CD14-positive monocyte (primary cell): Measurements from ENCODE around the gene UBE3C. TPM values are rescaled to one million over a fixed set of nuclear protein-coding genes. Genes with fewer than 3 reads are reported as not detected.

Source experiments
- DNase-seq, 3 donors: peaks; one replicate each; pipeline ENCODE4 v3.0.0-alpha.2; 2011 to 2022
- H2AFZ ChIP-seq: 2 replicates; pipeline ENCODE4 v1.6.0; 2012; ENCODE audit warnings: mild to moderate bottlenecking, low read depth, low read length, inconsistent platforms; ENCODE audit not compliant: insufficient read depth, poor library complexity, severe bottlenecking
- H3K27ac ChIP-seq, 2 donors: 1 replicate in 1 of 2; 2 replicates in 1 of 2; pipeline ENCODE4 v1.5.1; 2012 to 2013; ENCODE audit warnings: low read length in 2 of 2, control low read depth in 1 of 2, inconsistent platforms in 1 of 2, low read depth in 1 of 2, mild to moderate bottlenecking in 1 of 2
- H3K27me3 ChIP-seq, 2 donors: one replicate each; pipeline versions ENCODE4 v1.6.0 to v1.6.1; 2011 to 2013; ENCODE audit warnings: low read length in 2 of 2; ENCODE audit not compliant: control insufficient read depth in 2 of 2, insufficient read depth in 2 of 2
- H3K36me3 ChIP-seq, 2 donors: replicated peaks in 1 of 2; 1 replicate in 1 of 2; 2 replicates in 1 of 2; pipeline versions ENCODE4 v1.5.1 to v1.6.1; 2012 to 2013; ENCODE audit warnings: low read length in 2 of 2, control low read depth in 1 of 2, inconsistent platforms in 1 of 2, mild to moderate bottlenecking in 1 of 2; ENCODE audit not compliant: insufficient read depth in 2 of 2, control insufficient read depth in 1 of 2
- H3K4me1 ChIP-seq, 2 donors: 1 replicate in 1 of 2; 2 replicates in 1 of 2; pipeline versions ENCODE4 v1.5.1 to v1.6.1; 2012 to 2013; ENCODE audit warnings: low read length in 2 of 2, control low read depth in 1 of 2, inconsistent platforms in 1 of 2, mild to moderate bottlenecking in 1 of 2, moderate library complexity in 1 of 2; ENCODE audit not compliant: insufficient read depth in 2 of 2, control insufficient read depth in 1 of 2
- H3K4me2 ChIP-seq: replicated peaks from 2 replicates; pipeline ENCODE3; 2012; ENCODE audit warnings: low read length, moderate library complexity, mild to moderate bottlenecking; ENCODE audit not compliant: poor library complexity, severe bottlenecking; ENCODE audit errors: extremely low read depth
- H3K4me3 ChIP-seq, 3 experiments: fragments of 200-600 bp in 1 of 3; sonication (generic) in 1 of 3; replicated peaks in 1 of 3; 1 replicate in 2 of 3; 2 replicates in 1 of 3; pipeline ENCODE4 v1.5.1; 2011 to 2013; ENCODE audit warnings: low read length in 3 of 3, mild to moderate bottlenecking in 3 of 3, control low read depth in 2 of 3, low read depth in 2 of 3, inconsistent platforms in 1 of 3, moderate library complexity in 1 of 3
- H3K79me2 ChIP-seq: 2 replicates; pipeline ENCODE4 v1.6.0; 2012; ENCODE audit warnings: mild to moderate bottlenecking, control low read depth, inconsistent platforms, low read length, moderate library complexity; ENCODE audit not compliant: insufficient read depth
- H3K9ac ChIP-seq: 2 replicates; pipeline ENCODE4 v1.6.0; 2017; ENCODE audit warnings: low read length, mild to moderate bottlenecking; ENCODE audit not compliant: insufficient read depth, poor library complexity, severe bottlenecking
- H3K9me3 ChIP-seq, 2 donors: replicated peaks in 1 of 2; 1 replicate in 1 of 2; 2 replicates in 1 of 2; pipeline versions ENCODE4 v1.5.1 to v1.6.1; 2012 to 2013; ENCODE audit warnings: low read length in 2 of 2, control low read depth in 1 of 2; ENCODE audit not compliant: control insufficient read depth in 1 of 2, insufficient read depth in 1 of 2
- H4K20me1 ChIP-seq: 2 replicates; pipeline ENCODE4 v1.6.0; 2012; ENCODE audit warnings: mild to moderate bottlenecking, low read length, control low read depth, moderate library complexity; ENCODE audit not compliant: insufficient read depth
- H3K27ac Mint-ChIP-seq, 7 donors: one replicate each; pipeline ENCODE4 v1.8.0; 2020; ENCODE audit warnings: mild to moderate bottlenecking in 7 of 7, mixed read lengths in 7 of 7, moderate library complexity in 6 of 7, inconsistent platforms in 2 of 7
- H3K27me3 Mint-ChIP-seq, 3 donors: one replicate each; pipeline ENCODE4 v1.8.0; 2021 to 2022; ENCODE audit warnings: low read depth in 3 of 3, mild to moderate bottlenecking in 3 of 3, mixed read lengths in 3 of 3, moderate library complexity in 3 of 3, inconsistent platforms in 1 of 3
- H3K36me3 Mint-ChIP-seq, 2 donors: one replicate each; pipeline ENCODE4 v1.8.0; 2020; ENCODE audit warnings: mixed read lengths in 2 of 2, inconsistent platforms in 1 of 2, mild to moderate bottlenecking in 1 of 2
- H3K4me1 Mint-ChIP-seq: one replicate; pipeline ENCODE4 v1.8.0; 2020; ENCODE audit warnings: mild to moderate bottlenecking, mixed read lengths
- H3K4me3 Mint-ChIP-seq, 2 donors: one replicate each; pipeline ENCODE4 v1.8.0; 2020; ENCODE audit warnings: mild to moderate bottlenecking in 2 of 2, mixed read lengths in 2 of 2, moderate library complexity in 1 of 2
- H3K9me3 Mint-ChIP-seq, 7 donors: one replicate each; pipeline ENCODE4 v1.8.0; 2020 to 2022; ENCODE audit warnings: mixed read lengths in 7 of 7, mild to moderate bottlenecking in 6 of 7, moderate library complexity in 6 of 7, inconsistent platforms in 2 of 7
- CTCF ChIP-seq: fragments of 200-600 bp; IDR thresholded peaks from one replicate; pipeline ENCODE4 v1.8.0; 2022; ENCODE audit warnings: antibody characterized with exemption, mild to moderate bottlenecking
- WGBS: methylation state at CpG from one replicate; pipeline ENCODE4 v1.1.5; 2013; ENCODE audit warnings: missing lambda C conversion rate; ENCODE audit not compliant: insufficient coverage; 5-methylcytosine and 5-hydroxymethylcytosine counted together
- intact Hi-C, 2 donors: fragments of 100-400 bp; cut with micrococcal nuclease; formaldehyde crosslinking; loops; one replicate each; pipeline versions ENCODE4 v1.15.0 to v1.15.1; 2023
- polyA plus RNA-seq, 3 donors: library from polyadenylated mRNA; depleted of rRNA in 1 of 3; unstranded in 2 of 3; stranded (reverse) in 1 of 3; fragments of 300-500 nt in 2 of 3; fragments of >200 nt in 1 of 3; fragmentation: Illumina TruSeq in 2 of 3; gene quantifications; 1 replicate in 2 of 3; 2 replicates in 1 of 3; pipeline ENCODE4 v1.2.3, GENCODE V29; 2012 to 2021

UBE3C gene
- polyA plus RNA-seq, 3 donors, result 19.5 to 34.5 (median 24.3) TPM

GRCh38 chr7:157271991-157272324, 133.2 kb downstream of the UBE3C start:
- Mint-ChIP-seq H3K27me3 (peaks cover 0 to 2% (median 1%) of the 10 kb centered on the region in 3 donors), H3K9me3 (no peaks in the 10 kb centered on the region), H3K4me3 (no peak overlapping the region), H3K27ac (peak overlapping the region in 4 of 7 donors; percentile 15 to 64 (median 24)), H3K4me1 (peaks cover 36% of the 10 kb centered on the region), H3K36me3 (peaks cover 39 to 44% of the 10 kb centered on the region in 2 donors)
- no peak for TF ChIP-seq CTCF
- no peak overlapping the region for H3K9ac ChIP-seq
- H3K36me3 ChIP-seq, result peaks cover 33 to 46% of the 10 kb centered on the region in 2 donors
- peaks cover 39 to 40% of the 10 kb centered on the region in 2 donors for H3K4me1 ChIP-seq
- intact Hi-C loops, result loop anchor here (10.0 kb wide), 2 partner anchors 63 to 317 kb away; partner anchors contain the start of gene DNAJB6 (in 2 of the 2)
- DNase-seq, result no peak
- no peak overlapping the region for H2AFZ ChIP-seq
- H4K20me1 ChIP-seq, result no peaks in the 10 kb centered on the region
- no peaks in the 10 kb centered on the region for H3K27me3 ChIP-seq
- no peak overlapping the region for H3K4me3 ChIP-seq
- no peaks in the 10 kb centered on the region for H3K79me2 ChIP-seq
- no peak overlapping the region for H3K27ac ChIP-seq
- 0% methylated on average over 3 of the region's 9 CpGs for WGBS
- no peak overlapping the region for H3K4me2 ChIP-seq
- H3K9me3 ChIP-seq, result no peaks in the 10 kb centered on the region

- intact Hi-C loops, result loop anchor here (10.0 kb wide), 2 partner anchors 62 to 318 kb away; partner anchors contain the start of gene DNAJB6 (in 2 of the 2)
- no peak for TF ChIP-seq CTCF
- H3K4me1 Mint-ChIP-seq, result peaks cover 42% of the 10 kb centered on the region
These were observed 133.9 kb downstream of the UBE3C start for GRCh38 chr7:157272351-157273207.

More at GRCh38 chr7:157272351-157273207, 133.9 kb downstream of the UBE3C start:
- WGBS, result 93% methylated on average over 23 of the region's 24 CpGs
- Histone ChIP-seq H3K4me1 (peaks cover 45 to 46% of the 10 kb centered on the region in 2 donors), H3K27me3 (no peaks in the 10 kb centered on the region), H2AFZ (no peak overlapping the region), H3K4me3 (no peak overlapping the region), H4K20me1 (no peaks in the 10 kb centered on the region), H3K27ac (no peak overlapping the region), H3K36me3 (peaks cover 29 to 40% of the 10 kb centered on the region in 2 donors), H3K9ac (no peak overlapping the region), H3K79me2 (no peaks in the 10 kb centered on the region), H3K4me2 (no peak overlapping the region), H3K9me3 (no peaks in the 10 kb centered on the region)
- Mint-ChIP-seq H3K27ac (peak overlapping the region in 2 of 7 donors; percentile 20 to 27), H3K9me3 (no peaks in the 10 kb centered on the region), H3K4me3 (no peak overlapping the region), H3K36me3 (peaks cover 35 to 38% of the 10 kb centered on the region in 2 donors), H3K27me3 (peaks cover 0 to 2% (median 1%) of the 10 kb centered on the region in 3 donors)
- no peak for DNase-seq
